Ishikawa (cell line): ENCODE data around the gene WDR54.

Experiments
- CEBPB ChIP-seq: IDR thresholded peaks from 2 replicates; pipeline ENCODE4 v1.6.1; 2012
- CREB1 ChIP-seq: IDR thresholded peaks from 2 replicates; pipeline ENCODE4 v1.6.1; 2012; ENCODE audit warnings: low read depth
- EGR1 ChIP-seq: IDR thresholded peaks from 2 replicates; pipeline ENCODE4 v1.6.1; 2012
- EP300 ChIP-seq: IDR thresholded peaks from 2 replicates; pipeline ENCODE4 v1.6.1; 2012; ENCODE audit warnings: borderline replicate concordance
- FOXM1 ChIP-seq: IDR thresholded peaks from 2 replicates; pipeline ENCODE4 v1.6.1; 2012; ENCODE audit warnings: low read depth, borderline replicate concordance
- MAX ChIP-seq: IDR thresholded peaks from 2 replicates; pipeline ENCODE4 v1.6.1; 2012
- NFIC ChIP-seq: IDR thresholded peaks from 2 replicates; pipeline ENCODE4 v1.6.1; 2012
- RAD21 ChIP-seq: IDR thresholded peaks from 2 replicates; pipeline ENCODE4 v1.6.1; 2012; ENCODE audit warnings: low read depth
- REST ChIP-seq: IDR thresholded peaks from 2 replicates; pipeline ENCODE4 v1.6.1; 2012; ENCODE audit warnings: low read depth, mild to moderate bottlenecking
- TAF1 ChIP-seq: IDR thresholded peaks from 2 replicates; pipeline ENCODE4 v1.6.1; 2012; ENCODE audit warnings: low read depth, mild to moderate bottlenecking
- TCF12 ChIP-seq: IDR thresholded peaks from 2 replicates; pipeline ENCODE4 v1.6.1; 2012; ENCODE audit warnings: low read depth
- USF1 ChIP-seq: IDR thresholded peaks from 2 replicates; pipeline ENCODE4 v1.6.1; 2012

GRCh38 chr2:74462786-74463105 lies 41.2 kb downstream of the WDR54 start:
- TF ChIP-seq FOXM1 (no peak), TCF12 (no peak), CEBPB (no peak), TAF1 (no peak), NFIC (no peak), USF1 (no peak), EP300 (no peak), MAX (no peak), RAD21 (no peak), CREB1 (no peak), REST (no peak), EGR1 (no peak)
